ENCODE data around the gene HIPK4.

- TF ChIP-seq CTCF (IDR thresholded peaks at IDR 0.05 in 8 of 11, conservative IDR thresholded peaks at IDR 0.05 in 3 of 11) (no peak), POLR2AphosphoS5 (IDR thresholded peaks at IDR 0.05) (peak; percentile 53 to 79 (median 78))
Measured at GRCh38 chr19:40365613-40366401, 24.2 kb downstream of the HIPK4 start.

Measured in spleen (tissue), 7 donors.